ENCODE results near the gene EFCAB8.

EFCAB8 gene

GRCh38 chr20:32995802-32996201 lies 137.1 kb downstream of the EFCAB8 start:
- H3K4me3 ChIP-seq (replicated peaks; ENCODE audit: low read depth, low read length): no peak overlapping the region
- no peak for TF ChIP-seq CTCF (IDR thresholded peaks at IDR 0.05; ENCODE audit: low read depth, low read length, missing control alignments)
- no peak for DNase-seq (ENCODE audit: extremely low read depth, low read depth)

- TF ChIP-seq CTCF (IDR thresholded peaks at IDR 0.05; ENCODE audit: low read depth, low read length, missing control alignments): no peak
- H3K4me3 ChIP-seq (replicated peaks; ENCODE audit: low read depth, low read length): no peak overlapping the region
- DNase-seq (ENCODE audit: extremely low read depth, low read depth): no peak
Measured at GRCh38 chr20:32997431-32997830, 138.7 kb downstream of the EFCAB8 start.

- TF ChIP-seq CTCF (IDR thresholded peaks at IDR 0.05; ENCODE audit: low read depth, low read length, missing control alignments): no peak
- H3K4me3 ChIP-seq (replicated peaks; ENCODE audit: low read depth, low read length): no peak overlapping the region
- DNase-seq (ENCODE audit: extremely low read depth, low read depth): no peak
Measured at GRCh38 chr20:32999603-33000250, 141.0 kb downstream of the EFCAB8 start.

- TF ChIP-seq CTCF (IDR thresholded peaks at IDR 0.05; ENCODE audit: low read depth, low read length, missing control alignments): no peak
- no peak overlapping the region for H3K4me3 ChIP-seq (replicated peaks; ENCODE audit: low read depth, low read length)
- DNase-seq (ENCODE audit: extremely low read depth, low read depth): no peak
Measured at GRCh38 chr20:33000802-33001466, 142.2 kb downstream of the EFCAB8 start.

GRCh38 chr20:33002087-33002808 lies 143.5 kb downstream of the EFCAB8 start:
- H3K4me3 ChIP-seq (replicated peaks; ENCODE audit: low read depth, low read length): no peak overlapping the region
- no peak for TF ChIP-seq CTCF (IDR thresholded peaks at IDR 0.05; ENCODE audit: low read depth, low read length, missing control alignments)
- no peak for DNase-seq (ENCODE audit: extremely low read depth, low read depth)

GRCh38 chr20:33004141-33004751 lies 145.5 kb downstream of the EFCAB8 start, which contains the start of gene SUN5:
Gene SUN5 (minus strand): TSS chr20:33004433. CDS start chr20:33004340, 93 bp downstream.
- no peak within 1 kb of the TSS for H3K4me3 ChIP-seq (replicated peaks; ENCODE audit: low read depth, low read length)
- TF ChIP-seq CTCF (IDR thresholded peaks at IDR 0.05; ENCODE audit: low read depth, low read length, missing control alignments): no peak
- no peak for DNase-seq (ENCODE audit: extremely low read depth, low read depth)

All from HFF-Myc (cell line).